OCI-LY1 (cell line): Measurements from ENCODE around the gene RBM10.

Experiments
- EZH2 ChIP-seq: fragments of 200-600 bp; sonication (generic), shearing (Covaris generic); IDR thresholded peaks from 2 replicates; pipeline ENCODE4 v1.8.0; 2017; ENCODE audit warnings: borderline replicate concordance, mixed run types, mild to moderate bottlenecking, antibody characterized with exemption, low read length, moderate library complexity, mixed read lengths
- TF ChIP-seq, protein P1 (sequence below): fragments of 200-600 bp; sonication (generic), shearing (Covaris generic); IDR thresholded peaks from 2 replicates; pipeline ENCODE4 v1.5.1; 2017; ENCODE audit warnings: mild to moderate bottlenecking, antibody characterized with exemption, low read length, moderate library complexity, mixed read lengths

DNA sequence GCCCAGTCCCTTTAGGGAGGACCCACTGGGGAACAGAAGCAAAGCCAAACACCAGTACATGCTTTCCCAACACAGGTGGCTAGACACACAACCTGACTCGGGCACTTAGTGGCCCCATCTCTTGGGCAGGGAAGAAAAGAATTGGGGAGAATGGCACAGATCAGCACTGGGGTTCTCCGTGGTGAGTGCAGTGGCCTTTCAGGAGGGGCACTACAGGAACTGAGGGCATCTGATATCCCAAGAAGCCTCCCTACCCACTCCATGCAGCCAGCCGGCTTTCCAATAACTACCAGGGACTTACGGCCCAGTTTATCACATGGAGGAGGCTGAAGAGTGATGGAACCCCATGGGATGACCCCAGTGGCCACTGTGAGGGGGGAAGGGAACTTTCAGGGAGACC, 43.8 kb upstream of the RBM10 start:
- no peak for TF ChIP-seq EZH2
- TF ChIP-seq, protein P1, sequence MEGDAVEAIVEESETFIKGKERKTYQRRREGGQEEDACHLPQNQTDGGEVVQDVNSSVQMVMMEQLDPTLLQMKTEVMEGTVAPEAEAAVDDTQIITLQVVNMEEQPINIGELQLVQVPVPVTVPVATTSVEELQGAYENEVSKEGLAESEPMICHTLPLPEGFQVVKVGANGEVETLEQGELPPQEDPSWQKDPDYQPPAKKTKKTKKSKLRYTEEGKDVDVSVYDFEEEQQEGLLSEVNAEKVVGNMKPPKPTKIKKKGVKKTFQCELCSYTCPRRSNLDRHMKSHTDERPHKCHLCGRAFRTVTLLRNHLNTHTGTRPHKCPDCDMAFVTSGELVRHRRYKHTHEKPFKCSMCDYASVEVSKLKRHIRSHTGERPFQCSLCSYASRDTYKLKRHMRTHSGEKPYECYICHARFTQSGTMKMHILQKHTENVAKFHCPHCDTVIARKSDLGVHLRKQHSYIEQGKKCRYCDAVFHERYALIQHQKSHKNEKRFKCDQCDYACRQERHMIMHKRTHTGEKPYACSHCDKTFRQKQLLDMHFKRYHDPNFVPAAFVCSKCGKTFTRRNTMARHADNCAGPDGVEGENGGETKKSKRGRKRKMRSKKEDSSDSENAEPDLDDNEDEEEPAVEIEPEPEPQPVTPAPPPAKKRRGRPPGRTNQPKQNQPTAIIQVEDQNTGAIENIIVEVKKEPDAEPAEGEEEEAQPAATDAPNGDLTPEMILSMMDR: no peak
